WTC11 (cell line): Measurements from ENCODE around the gene BORCS5. TPM values are rescaled to one million over a fixed set of nuclear protein-coding genes. Genes with fewer than 3 reads are reported as not detected.

Source experiments
- ATAC-seq: fragments of 200-7000 bp; cut with Tn5 transposase; 2 replicates; pipeline ENCODE4 v1.10.0; 2021; ENCODE audit warnings: mild to moderate bottlenecking, moderate library complexity
- CTCF ChIA-PET: fragments of 300-600 bp; sonication (Branson Sonifier 250); formaldehyde crosslinking; loops from one replicate; lab custom pipeline; 2021; ENCODE audit warnings: antibody characterized with exemption; lab: Charles Lee
- POLR2A ChIA-PET: fragments of 350-600 bp; sonication (Branson Sonifier 250); formaldehyde crosslinking; loops from one replicate; lab custom pipeline; 2021; ENCODE audit warnings: antibody characterized with exemption; lab: Charles Lee
- DNase-seq: peaks from one replicate; pipeline ENCODE4 v3.0.0; 2021; ENCODE audit warnings: low spot score
- H3K27ac Mint-ChIP-seq: 2 replicates; pipeline ENCODE4 v1.8.0; 2021; ENCODE audit warnings: mixed read lengths
- H3K27me3 Mint-ChIP-seq: 2 replicates; pipeline ENCODE4 v1.8.0; 2021; ENCODE audit warnings: low read depth, mild to moderate bottlenecking, moderate library complexity, mixed read lengths
- H3K36me3 Mint-ChIP-seq: 2 replicates; pipeline ENCODE4 v1.8.0; 2021; ENCODE audit warnings: mixed read lengths
- H3K4me1 Mint-ChIP-seq: 2 replicates; pipeline ENCODE4 v1.8.0; 2022; ENCODE audit warnings: mixed read lengths
- H3K4me3 Mint-ChIP-seq: 2 replicates; pipeline ENCODE4 v1.8.0; 2021; ENCODE audit warnings: mild to moderate bottlenecking, moderate library complexity, mixed read lengths
- H3K9me3 Mint-ChIP-seq: 2 replicates; pipeline ENCODE4 v1.8.0; 2021; ENCODE audit warnings: mixed read lengths
- ATF3 ChIP-seq: sonication (generic); formaldehyde crosslinking; conservative IDR thresholded peaks from 2 replicates; pipeline ENCODE4 v1.8.1; 2022; ENCODE audit warnings: mild to moderate bottlenecking, missing genetic modification reagents
- ATF6 ChIP-seq: sonication (generic); formaldehyde crosslinking; IDR thresholded peaks from 2 replicates; pipeline ENCODE4 v1.8.1; 2023; ENCODE audit warnings: mild to moderate bottlenecking, missing genetic modification reagents
- CTCF ChIP-seq: fragments of 200-600 bp; IDR thresholded peaks from 2 replicates; pipeline ENCODE4 v1.8.0; 2022; ENCODE audit warnings: antibody characterized with exemption
- E2F4 ChIP-seq: sonication (generic); formaldehyde crosslinking; IDR thresholded peaks from 2 replicates; pipeline ENCODE4 v1.8.1; 2022; ENCODE audit warnings: low read depth, mild to moderate bottlenecking, moderate library complexity, missing genetic modification reagents, borderline replicate concordance
- EMX1 ChIP-seq: fragments of 250-450 bp; sonication (Bioruptor Pico); IDR thresholded peaks from 2 replicates; pipeline ENCODE4 v1.8.0; 2021; ENCODE audit warnings: mild to moderate bottlenecking
- ESRRA ChIP-seq: sonication (generic); formaldehyde crosslinking; IDR thresholded peaks from 2 replicates; pipeline ENCODE4 v1.8.1; 2022; ENCODE audit warnings: mild to moderate bottlenecking, missing genetic modification reagents, borderline replicate concordance
- ETV6 ChIP-seq: sonication (generic); formaldehyde crosslinking; IDR thresholded peaks from 2 replicates; pipeline ENCODE4 v1.8.1; 2022; ENCODE audit warnings: mild to moderate bottlenecking, missing genetic modification reagents
- GABPB1 ChIP-seq: sonication (generic); formaldehyde crosslinking; IDR thresholded peaks from 2 replicates; pipeline ENCODE4 v1.8.1; 2023; ENCODE audit warnings: mild to moderate bottlenecking, missing genetic modification reagents
- GRHL2 ChIP-seq: fragments of 250-450 bp; sonication (Bioruptor Pico); IDR thresholded peaks from 2 replicates; pipeline ENCODE4 v1.8.0; 2022; ENCODE audit warnings: mild to moderate bottlenecking, moderate library complexity; ENCODE audit not compliant: insufficient replicate concordance, severe bottlenecking
- HMGXB4 ChIP-seq: sonication (generic); formaldehyde crosslinking; IDR thresholded peaks from 2 replicates; pipeline ENCODE4 v1.8.1; 2023; ENCODE audit warnings: mild to moderate bottlenecking, moderate library complexity, missing genetic modification reagents
- JUN ChIP-seq: sonication (generic); formaldehyde crosslinking; IDR thresholded peaks from 2 replicates; pipeline ENCODE4 v1.8.0; 2023; ENCODE audit warnings: mild to moderate bottlenecking, missing genetic modification reagents
- NR2C2 ChIP-seq: sonication (generic); formaldehyde crosslinking; IDR thresholded peaks from 2 replicates; pipeline ENCODE4 v1.8.0; 2022; ENCODE audit warnings: mild to moderate bottlenecking, missing genetic modification reagents
- NR3C1 ChIP-seq: sonication (generic); formaldehyde crosslinking; conservative IDR thresholded peaks from 2 replicates; pipeline ENCODE4 v1.8.1; 2023; ENCODE audit warnings: low read depth, mild to moderate bottlenecking, missing genetic modification reagents
- PRRX2 ChIP-seq: fragments of 250-450 bp; sonication (Bioruptor Pico); IDR thresholded peaks from 2 replicates; pipeline ENCODE4 v1.8.0; 2021; ENCODE audit warnings: mild to moderate bottlenecking
- SMAD3 ChIP-seq: sonication (generic); formaldehyde crosslinking; IDR thresholded peaks from 2 replicates; pipeline ENCODE4 v1.8.0; 2022; ENCODE audit warnings: missing genetic modification reagents, mild to moderate bottlenecking, borderline replicate concordance
- TCF7 ChIP-seq: sonication (generic); formaldehyde crosslinking; IDR thresholded peaks from 2 replicates; pipeline ENCODE4 v1.8.0; 2022; ENCODE audit warnings: mild to moderate bottlenecking, low read depth, missing genetic modification reagents, moderate library complexity
- TP53 ChIP-seq: sonication (generic); formaldehyde crosslinking; IDR thresholded peaks from 2 replicates; pipeline ENCODE4 v1.8.1; 2023; ENCODE audit warnings: mild to moderate bottlenecking, missing genetic modification reagents
- USF1 ChIP-seq: sonication (generic); formaldehyde crosslinking; IDR thresholded peaks from 2 replicates; pipeline ENCODE4 v1.8.0; 2022; ENCODE audit warnings: mild to moderate bottlenecking, missing genetic modification reagents
- USF2 ChIP-seq: sonication (generic); formaldehyde crosslinking; IDR thresholded peaks from 2 replicates; pipeline ENCODE4 v1.8.1; 2023; ENCODE audit warnings: mild to moderate bottlenecking, missing genetic modification reagents, moderate library complexity
- ZBTB21 ChIP-seq: sonication (generic); formaldehyde crosslinking; IDR thresholded peaks from 2 replicates; pipeline ENCODE4 v1.8.1; 2023; ENCODE audit warnings: mild to moderate bottlenecking, missing genetic modification reagents, borderline replicate concordance
- ZBTB43 ChIP-seq: sonication (generic); formaldehyde crosslinking; IDR thresholded peaks from 2 replicates; pipeline ENCODE4 v1.8.1; 2023; ENCODE audit warnings: mild to moderate bottlenecking, missing genetic modification reagents
- ZNF263 ChIP-seq: sonication (generic); formaldehyde crosslinking; IDR thresholded peaks from 2 replicates; pipeline ENCODE4 v1.8.1; 2022; ENCODE audit warnings: low read depth, mild to moderate bottlenecking, moderate library complexity, missing genetic modification reagents
- ZNF425 ChIP-seq: fragments of 250-450 bp; sonication (Bioruptor Pico); conservative IDR thresholded peaks from 2 replicates; pipeline ENCODE4 v1.9.0; 2021; ENCODE audit warnings: mild to moderate bottlenecking
- total RNA-seq: library from RNA; stranded (reverse); gene quantifications from 3 replicates; pipeline ENCODE4 v1.2.3, GENCODE V29; 2021

The BORCS5 gene
- total RNA-seq, 1 experiment from 2014 or later, result 16.4 TPM

GRCh38 chr12:12480074-12480473 lies 123.2 kb downstream of the BORCS5 start:
- no peak overlapping the region for H3K27ac Mint-ChIP-seq
- peaks cover 47% of the 10 kb centered on the region for H3K36me3 Mint-ChIP-seq
- TF ChIP-seq HMGXB4 (CRISPR knock-in tag) (no peak), ETV6 (no peak), TCF7 (no peak), USF1 (CRISPR knock-in tag) (no peak), ZNF263 (no peak), NR3C1 (CRISPR knock-in tag) (no peak), ATF6 (CRISPR knock-in tag) (no peak), ZBTB43 (CRISPR knock-in tag) (no peak), CTCF (no peak), E2F4 (no peak), JUN (no peak)
- no peaks in the 10 kb centered on the region for H3K27me3 Mint-ChIP-seq
- peaks cover 19% of the 10 kb centered on the region for H3K4me1 Mint-ChIP-seq
- H3K4me3 Mint-ChIP-seq, result no peak overlapping the region
- no peaks in the 10 kb centered on the region for H3K9me3 Mint-ChIP-seq
- DNase-seq, result no peak
- CTCF ChIA-PET, result interaction anchor here (0.8 kb wide), 1 partner anchor 23 kb away, joined by 3 read pairs; no protein-coding TSS in a partner anchor
- no peak for ATAC-seq
- POLR2A ChIA-PET, result no interaction called here

- Mint-ChIP-seq H3K27me3 (no peaks in the 10 kb centered on the region), H3K9me3 (no peaks in the 10 kb centered on the region), H3K4me1 (peaks cover 12% of the 10 kb centered on the region), H3K4me3 (no peak overlapping the region), H3K36me3 (peaks cover 47% of the 10 kb centered on the region), H3K27ac (no peak overlapping the region)
- TF ChIP-seq TCF7 (no peak), EMX1 (CRISPR knock-in tag) (no peak), ATF3 (CRISPR knock-in tag) (no peak), USF2 (CRISPR knock-in tag) (no peak), ETV6 (no peak), ESRRA (no peak), PRRX2 (CRISPR knock-in tag) (no peak), TP53 (CRISPR knock-in tag) (no peak), GRHL2 (CRISPR knock-in tag) (no peak), ZBTB21 (CRISPR knock-in tag) (no peak), ZNF425 (CRISPR knock-in tag) (no peak), NR2C2 (CRISPR knock-in tag) (no peak), SMAD3 (CRISPR knock-in tag) (no peak), GABPB1 (no peak)
- DNase-seq, result no peak
- CTCF ChIA-PET, result interaction anchor here (1.5 kb wide), 1 partner anchor 9 kb away, joined by 3 read pairs; no protein-coding TSS in a partner anchor
- no peak for ATAC-seq
- POLR2A ChIA-PET, result no interaction called here
These were observed 124.8 kb downstream of the BORCS5 start for GRCh38 chr12:12481631-12482030.
